GM19395 (cell line): ENCODE measurements around the gene RSKR.
"Not testable (repeated sequence)": the region's sequence is repeated elsewhere in the genome, so short reads cannot be mapped to it uniquely, and the experiment has no call there.

ENCODE experiments used
- ATAC-seq: cut with Tn5 transposase; IDR thresholded peaks from one replicate; pipeline ENCODE4 v1.9.1; 2021; ENCODE audit warnings: mild to moderate bottlenecking, moderate library complexity; ENCODE audit not compliant: unreplicated experiment

The RSKR gene

GRCh38 chr17:28624148-28624547 lies 10.2 kb upstream of the RSKR start:
- no peak for ATAC-seq

GRCh38 chr17:28623696-28624095 lies 9.7 kb upstream of the RSKR start:
- no peak for ATAC-seq

- no peak for ATAC-seq
Observed at GRCh38 chr17:28622186-28622585, 8.2 kb upstream of the RSKR start.

GRCh38 chr17:28620010-28620409 lies 6.0 kb upstream of the RSKR start:
- ATAC-seq: no peak

GRCh38 chr17:28618464-28618863 lies 4.5 kb upstream of the RSKR start:
- ATAC-seq: no peak

- ATAC-seq: no peak
Observed at GRCh38 chr17:28616281-28616680, 2.3 kb upstream of the RSKR start.

GRCh38 chr17:28615260-28615940 lies 1.4 kb upstream of the RSKR start:
- no peak for ATAC-seq

- ATAC-seq: no peak
Observed at GRCh38 chr17:28612936-28613872, 781 bp downstream of the RSKR start.

- ATAC-seq: no peak
Observed at GRCh38 chr17:28612531-28612930, 1.5 kb downstream of the RSKR start.

- no peak for ATAC-seq
Observed at GRCh38 chr17:28610376-28610775, 3.6 kb downstream of the RSKR start.

GRCh38 chr17:28604031-28604430 lies 10.0 kb downstream of the RSKR start:
- not testable (repeated sequence) for ATAC-seq

- ATAC-seq: peak; percentile 57
Observed at GRCh38 chr17:28599311-28600184, 14.4 kb downstream of the RSKR start.

- ATAC-seq: peak; percentile 74
Observed at GRCh38 chr17:28598799-28599310, 15.1 kb downstream of the RSKR start, which contains the start of gene SPAG5. TSS of gene SPAG5 (minus strand) at chr17:28599025. CDS start at chr17:28598946, 79 bp downstream.

- no peak for ATAC-seq
Observed at GRCh38 chr17:28598389-28598788, 15.6 kb downstream of the RSKR start.

- ATAC-seq: no peak
Observed at GRCh38 chr17:28597606-28598383, 16.2 kb downstream of the RSKR start.

GRCh38 chr17:28592260-28592659 lies 21.7 kb downstream of the RSKR start:
- ATAC-seq: no peak

- ATAC-seq: no peak
Observed at GRCh38 chr17:28585851-28586250, 28.1 kb downstream of the RSKR start.

- no peak for ATAC-seq
Observed at GRCh38 chr17:28584434-28584833, 29.6 kb downstream of the RSKR start.

GRCh38 chr17:28582513-28582912 lies 31.5 kb downstream of the RSKR start:
- ATAC-seq: no peak

- ATAC-seq: no peak
Observed at GRCh38 chr17:28580959-28581358, 33.0 kb downstream of the RSKR start.
